Medulla oblongata (tissue), 1 donor: ENCODE measurements around the gene LHX4.

Experiments used
- DNase-seq: peaks from one replicate; pipeline ENCODE4 v3.0.0-alpha.2; 2015; ENCODE audit errors: extremely low spot score

The LHX4 gene

GRCh38 chr1:180299479-180300221, 69.6 kb downstream of the LHX4 start:
- DNase-seq, result no peak

GRCh38 chr1:180301135-180301742, 71.2 kb downstream of the LHX4 start:
- no peak for DNase-seq

- DNase-seq, result no peak
Measured at GRCh38 chr1:180309338-180309737, 79.3 kb downstream of the LHX4 start.

GRCh38 chr1:180310095-180310494, 80.0 kb downstream of the LHX4 start:
- DNase-seq, result no peak

GRCh38 chr1:180311011-180311730, 81.1 kb downstream of the LHX4 start:
- DNase-seq, result no peak

GRCh38 chr1:180312926-180313325, 82.9 kb downstream of the LHX4 start:
- DNase-seq, result no peak

- no peak for DNase-seq
Measured at GRCh38 chr1:180327089-180327488, 97.0 kb downstream of the LHX4 start.
